Skin of body (tissue), 2 donors: ENCODE data around the gene RPTOR. TPM values are rescaled to one million over a fixed set of nuclear protein-coding genes. Genes with fewer than 3 reads are reported as not detected.

Experiments
- DNase-seq: peaks from one replicate; lab custom pipeline; 2025; lab: John Stamatoyannopoulos, UW
- total RNA-seq: library from RNA; depleted of rRNA; stranded (reverse); fragments of >200 nt; gene quantifications from one replicate; pipeline ENCODE4 v1.2.3, GENCODE V29; 2014

RPTOR gene
- total RNA-seq, 1 donor from 2014 or later = 22.0 TPM

DNA sequence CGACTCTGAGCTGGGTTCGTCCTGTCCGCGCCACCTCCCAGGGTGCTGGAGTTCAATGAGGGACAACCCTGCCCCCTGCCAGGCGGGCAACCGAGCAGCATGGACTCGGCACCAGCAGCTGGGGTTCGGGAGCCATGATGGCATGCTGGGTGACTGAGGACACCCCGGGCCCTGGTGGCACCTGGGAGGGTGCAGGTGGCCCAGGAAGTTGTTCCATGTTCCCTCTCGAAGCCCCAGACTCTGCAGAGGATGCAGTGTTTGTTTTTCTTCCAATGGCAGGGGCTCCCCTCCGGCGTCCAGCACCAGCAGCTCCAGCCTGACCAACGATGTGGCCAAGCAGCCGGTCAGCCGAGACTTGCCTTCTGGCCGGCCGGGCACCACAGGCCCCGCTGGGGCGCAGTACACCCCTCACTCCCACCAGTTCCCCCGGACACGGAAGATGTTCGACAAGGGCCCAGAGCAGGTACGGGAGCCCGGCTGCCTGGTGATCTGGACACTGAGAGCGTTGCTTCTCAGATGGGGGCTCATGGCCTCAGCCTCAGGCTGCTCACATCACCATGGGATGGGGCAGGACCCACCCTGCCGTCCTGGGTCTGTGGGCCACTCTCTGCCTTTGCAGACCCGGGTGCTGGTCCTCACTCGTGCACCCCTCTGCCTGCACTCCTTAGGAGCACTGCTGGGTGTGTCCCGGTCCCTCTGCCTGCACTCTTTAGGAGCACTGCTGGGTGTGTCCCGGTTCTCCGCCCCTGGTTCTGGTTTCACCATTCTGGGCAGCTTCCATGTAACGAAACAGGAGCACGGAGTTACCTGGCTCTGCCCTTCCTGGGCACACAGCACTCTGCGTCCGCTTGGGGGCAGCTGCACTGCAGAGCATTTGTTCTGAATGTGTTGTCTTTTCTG lies 378.8 kb downstream of the RPTOR start:
- no peak for DNase-seq

DNA sequence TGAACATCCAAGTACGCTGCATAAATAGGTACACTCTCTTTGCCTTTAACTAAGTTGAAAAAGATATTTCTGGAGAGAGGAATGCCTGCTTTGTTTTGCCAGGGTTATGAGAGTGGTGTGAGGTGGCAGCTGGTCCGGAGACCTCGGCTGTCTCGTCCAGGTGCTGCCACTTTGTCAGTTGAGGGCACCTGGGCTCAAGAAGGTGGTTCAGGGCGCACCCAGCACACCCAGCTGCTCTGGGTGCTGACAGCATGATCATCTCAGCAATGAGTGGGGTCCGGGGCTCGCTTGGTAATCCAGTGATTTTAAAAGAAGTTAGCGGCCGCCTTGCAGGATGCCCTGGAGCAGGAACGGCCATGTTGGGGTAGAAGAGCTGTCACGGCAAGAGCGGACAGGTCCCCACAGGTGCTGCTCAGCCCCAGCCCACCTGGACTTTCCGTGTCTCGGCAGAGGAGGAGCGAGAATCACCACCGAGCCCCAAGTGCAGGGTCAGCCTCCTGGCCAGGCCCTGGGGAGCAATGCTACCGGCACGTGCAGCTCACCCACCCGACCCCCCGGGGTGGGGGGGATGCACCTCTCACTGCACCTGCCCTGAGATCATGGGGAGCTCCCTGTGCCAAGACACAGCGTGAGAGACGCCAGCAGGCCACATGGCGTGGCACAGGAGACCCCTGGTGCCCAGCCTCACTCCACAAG lies 379.6 kb downstream of the RPTOR start:
- no peak for DNase-seq

DNA sequence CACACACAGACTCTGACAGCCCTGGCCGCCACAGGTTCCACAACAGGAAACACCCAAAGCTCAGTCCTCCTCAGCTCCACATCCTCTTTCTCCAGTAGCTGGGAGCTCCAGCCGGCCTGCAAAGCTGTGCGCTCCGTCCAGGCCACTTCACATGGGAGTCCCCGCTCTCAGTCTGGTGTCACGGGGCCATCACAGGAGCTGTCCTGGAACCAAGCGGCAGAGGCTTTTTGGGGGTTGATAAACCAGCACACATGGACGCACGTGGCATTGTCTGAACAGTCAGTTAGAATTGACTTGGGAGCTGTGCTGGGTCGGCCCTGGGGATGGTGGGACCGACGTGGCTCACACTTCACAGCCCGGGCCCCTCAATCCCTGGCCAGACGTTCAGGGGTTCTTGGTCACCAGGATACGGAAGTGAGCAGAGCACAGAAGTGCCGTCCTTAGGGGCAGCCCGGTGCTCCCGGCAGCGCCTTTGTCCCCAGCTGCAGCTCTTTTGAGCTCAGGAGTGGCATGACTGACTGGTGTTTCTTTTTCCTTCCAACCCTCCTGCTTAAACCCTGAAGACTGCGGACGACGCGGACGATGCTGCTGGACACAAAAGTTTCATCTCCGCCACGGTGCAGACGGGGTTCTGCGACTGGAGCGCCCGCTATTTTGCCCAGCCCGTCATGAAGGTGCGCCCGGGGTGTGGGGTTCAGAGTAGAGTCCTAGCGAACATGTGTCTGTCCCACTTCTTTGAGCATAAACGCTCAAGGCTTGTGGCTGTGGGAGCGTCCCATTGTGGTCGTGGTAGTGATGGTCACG lies 380.4 kb downstream of the RPTOR start:
- DNase-seq = no peak

- DNase-seq = peak; percentile 30
These were observed 381.2 kb downstream of the RPTOR start for GRCh38 chr17:80925688-80926335.

DNA sequence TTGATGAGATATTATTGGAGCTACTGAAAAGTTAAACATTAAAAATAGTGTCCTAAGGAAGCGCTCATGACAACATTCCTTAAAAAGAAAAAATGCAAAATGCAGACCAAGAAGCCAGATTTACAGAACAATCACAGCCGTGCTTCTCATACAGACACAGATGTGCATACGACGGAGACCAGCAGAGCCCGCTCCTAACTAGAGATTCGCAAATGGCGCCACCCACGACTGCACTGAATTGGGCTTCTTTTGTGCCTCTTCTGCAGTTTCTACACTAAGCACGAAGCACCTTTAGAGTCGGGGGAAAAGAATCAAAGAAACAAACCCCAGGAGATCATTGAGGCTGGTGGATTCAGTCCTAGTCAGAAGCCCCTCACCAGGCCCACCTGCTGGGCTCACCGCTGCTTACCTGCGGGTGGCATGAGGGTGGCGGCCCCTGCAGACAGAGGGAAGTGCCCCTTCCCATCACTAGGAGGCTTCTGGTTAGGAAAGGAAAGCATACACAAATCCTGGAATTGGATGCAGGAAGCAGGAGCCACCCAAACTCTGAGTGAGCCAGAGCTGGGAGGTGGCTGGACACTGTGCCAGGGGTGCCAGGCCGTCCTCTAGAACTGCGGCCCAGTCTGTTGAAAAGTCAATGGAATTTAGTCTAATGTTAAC lies 382.1 kb downstream of the RPTOR start:
- DNase-seq = no peak

DNA sequence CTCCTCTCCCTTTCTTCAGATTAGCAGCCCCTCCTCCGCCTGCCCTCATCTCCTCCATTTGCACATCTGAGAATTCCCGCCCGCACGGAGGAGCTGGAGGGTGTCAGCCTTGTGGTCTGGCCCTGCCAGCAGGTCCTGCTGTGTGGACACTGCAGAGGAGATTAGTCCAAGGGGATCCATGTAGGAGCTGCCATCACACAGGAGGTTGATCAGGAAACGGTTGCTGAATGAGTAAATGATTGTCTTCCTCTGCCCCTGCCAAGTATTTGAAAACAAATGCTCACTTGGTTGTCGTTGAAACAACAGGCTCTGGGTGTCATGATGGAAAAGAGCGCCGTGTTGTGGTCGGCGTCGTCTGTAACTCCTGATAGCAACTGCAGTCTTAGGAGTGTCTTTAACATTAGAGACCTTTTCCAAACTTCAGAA lies 383.2 kb downstream of the RPTOR start:
- peak; percentile 3 for DNase-seq

DNA sequence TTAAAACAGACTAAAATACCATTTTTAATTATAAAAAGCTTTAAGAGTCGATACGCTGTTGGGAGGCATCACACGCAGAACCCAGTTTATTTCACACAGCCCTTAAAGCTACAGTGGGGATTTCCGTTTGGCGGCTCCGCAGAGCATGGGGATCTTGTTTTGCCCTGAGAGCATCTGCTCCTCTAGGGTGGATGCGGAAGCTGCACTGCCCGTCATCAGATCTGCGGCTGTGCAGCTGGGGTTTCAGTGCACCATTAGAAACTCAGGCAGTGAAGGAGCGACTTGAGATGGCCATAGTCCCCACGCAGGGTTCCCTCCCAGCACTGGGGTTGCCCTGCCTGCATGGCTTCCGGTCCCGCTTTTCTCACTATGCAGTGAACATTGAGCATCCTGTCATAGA lies 384.8 kb downstream of the RPTOR start:
- DNase-seq = no peak

DNA sequence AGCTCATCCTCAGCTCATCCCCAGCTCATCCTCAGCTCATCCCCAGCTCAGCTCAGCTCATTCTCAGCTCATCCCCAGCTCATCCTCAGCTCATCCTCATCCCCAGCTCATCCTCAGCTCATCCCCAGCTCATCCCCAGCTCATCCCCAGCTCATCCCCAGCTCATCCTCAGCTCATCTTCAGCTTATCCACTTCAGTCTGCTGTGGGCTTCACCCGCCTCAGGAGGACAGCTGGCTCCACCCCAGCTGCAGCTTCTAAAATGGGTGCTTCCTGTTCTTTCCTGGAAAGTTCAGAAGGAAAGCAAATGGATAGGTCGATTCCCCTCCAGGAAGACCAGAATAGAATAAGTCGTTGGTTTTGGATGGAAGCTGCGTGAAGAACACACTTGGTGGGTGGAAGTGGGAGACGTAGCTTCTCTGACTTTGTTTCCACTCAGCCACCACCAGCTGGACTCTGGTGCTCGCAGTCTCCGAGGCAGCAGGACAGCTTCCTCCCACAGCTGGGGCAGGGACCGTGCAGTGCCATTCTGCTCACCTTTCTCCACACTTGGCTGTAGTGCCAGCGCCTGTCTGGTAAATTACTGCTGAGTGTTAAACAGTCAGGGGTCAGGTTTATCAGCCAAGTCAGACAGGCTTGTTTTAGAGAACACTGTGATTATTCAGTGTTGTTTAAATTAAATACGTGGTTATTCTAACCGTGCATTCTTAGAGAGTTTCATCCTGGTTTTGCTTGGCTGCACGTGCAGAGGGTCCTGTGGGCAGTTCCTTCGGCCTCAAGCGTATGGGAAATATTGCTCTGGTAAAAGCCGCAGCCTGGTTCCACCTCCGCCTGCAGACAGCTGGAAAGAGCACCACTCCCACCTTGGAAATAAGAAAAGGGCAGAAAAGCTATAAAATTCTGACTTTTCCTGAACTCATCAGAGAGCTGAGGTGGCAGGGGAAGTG lies 386.0 kb downstream of the RPTOR start:
- DNase-seq = no peak

DNA sequence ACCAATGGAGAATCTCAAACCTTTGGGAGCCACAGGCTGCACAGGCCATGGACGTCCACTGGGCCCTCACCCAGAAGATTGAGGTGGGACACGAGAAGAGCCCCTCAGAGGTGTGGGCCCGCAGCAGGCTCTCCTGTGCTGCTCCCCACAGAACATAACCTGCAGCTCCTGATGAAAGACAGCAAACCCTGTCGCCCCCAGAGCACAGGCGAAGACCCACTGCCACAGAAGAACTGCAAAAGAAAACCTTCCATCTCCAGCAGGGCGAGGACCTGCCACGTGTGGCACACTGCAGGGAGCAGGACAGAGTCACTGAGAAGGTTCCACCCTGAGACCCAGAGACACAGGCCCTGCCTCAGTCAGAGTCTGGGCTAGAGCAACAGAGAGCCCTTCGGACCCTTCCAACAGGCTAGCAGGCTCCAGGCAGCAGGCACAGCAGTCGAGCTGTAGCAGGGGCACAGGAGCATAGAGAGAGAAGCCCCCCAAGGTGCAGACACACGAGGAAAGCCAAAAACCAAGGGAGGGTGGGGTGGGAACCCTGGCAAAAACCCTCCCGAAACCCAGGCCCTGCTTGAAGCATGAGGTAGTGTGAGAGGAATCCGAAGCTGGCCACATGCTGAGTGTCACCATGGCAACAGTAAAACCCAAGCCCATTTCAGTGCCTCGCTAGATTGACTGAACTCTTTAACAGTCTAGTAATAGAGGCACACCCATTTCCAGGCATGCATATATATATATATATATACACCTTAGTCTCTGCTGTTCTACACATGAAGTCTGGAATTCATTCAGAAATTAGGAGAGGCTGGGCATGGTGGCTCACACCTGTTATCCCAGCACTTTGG lies 387.0 kb downstream of the RPTOR start:
- DNase-seq = peak; percentile 71

DNA sequence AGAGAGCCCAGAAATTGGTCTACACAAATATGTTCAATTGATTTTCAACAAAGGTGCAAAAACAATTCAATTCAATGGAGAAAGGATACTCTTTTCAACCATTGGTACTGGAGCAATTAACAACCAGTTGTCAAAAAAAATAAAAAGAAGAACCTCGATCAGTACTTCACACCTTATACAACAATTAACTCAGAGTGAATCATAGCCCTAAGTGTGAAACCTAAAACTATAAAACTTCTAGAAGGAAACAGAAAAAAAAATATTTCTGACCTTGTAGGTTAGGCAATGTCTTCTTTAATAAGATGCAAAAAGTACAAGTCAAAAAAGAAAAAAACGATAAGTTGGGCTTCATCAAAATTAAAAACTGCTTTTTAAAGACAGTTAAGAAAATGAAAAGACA lies 390.9 kb downstream of the RPTOR start:
- no peak for DNase-seq

DNA sequence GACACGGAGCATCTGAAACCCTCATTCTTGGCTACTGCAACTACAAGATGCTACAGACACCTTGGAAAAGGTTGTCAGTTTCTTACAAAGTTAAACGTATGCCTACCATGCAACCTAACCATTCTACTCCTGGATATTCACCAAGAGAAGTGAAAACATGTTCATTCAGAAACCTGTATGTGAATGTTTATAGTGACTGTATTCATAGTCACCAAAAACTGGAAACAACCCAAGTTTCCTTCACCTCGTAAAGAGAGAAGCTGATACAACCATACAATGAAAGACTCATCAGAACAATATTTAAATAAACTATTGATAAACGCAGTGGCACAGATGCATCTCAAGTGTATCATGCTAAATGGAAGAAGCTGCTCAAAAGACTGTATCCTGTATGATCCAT lies 391.6 kb downstream of the RPTOR start:
- DNase-seq = no peak

DNA sequence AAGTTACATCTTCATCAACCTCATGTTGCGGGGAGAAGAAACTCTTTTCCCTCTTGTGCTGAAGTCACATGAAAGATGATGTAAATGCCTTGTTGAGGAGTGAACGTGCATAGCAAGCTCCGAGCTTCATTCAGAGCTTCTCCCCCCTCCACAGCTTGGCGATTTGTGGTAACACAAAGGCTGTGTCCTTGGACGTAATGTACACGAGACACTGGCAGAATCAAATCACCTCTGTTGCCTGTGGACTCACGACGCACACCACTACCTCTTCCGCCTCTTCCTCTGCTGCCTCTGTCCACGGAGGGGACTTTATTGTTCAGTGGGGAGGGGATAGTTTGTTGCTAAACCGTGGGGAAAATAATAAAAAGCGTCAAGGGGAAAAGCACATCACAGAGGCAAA lies 392.1 kb downstream of the RPTOR start:
- no peak for DNase-seq

DNA sequence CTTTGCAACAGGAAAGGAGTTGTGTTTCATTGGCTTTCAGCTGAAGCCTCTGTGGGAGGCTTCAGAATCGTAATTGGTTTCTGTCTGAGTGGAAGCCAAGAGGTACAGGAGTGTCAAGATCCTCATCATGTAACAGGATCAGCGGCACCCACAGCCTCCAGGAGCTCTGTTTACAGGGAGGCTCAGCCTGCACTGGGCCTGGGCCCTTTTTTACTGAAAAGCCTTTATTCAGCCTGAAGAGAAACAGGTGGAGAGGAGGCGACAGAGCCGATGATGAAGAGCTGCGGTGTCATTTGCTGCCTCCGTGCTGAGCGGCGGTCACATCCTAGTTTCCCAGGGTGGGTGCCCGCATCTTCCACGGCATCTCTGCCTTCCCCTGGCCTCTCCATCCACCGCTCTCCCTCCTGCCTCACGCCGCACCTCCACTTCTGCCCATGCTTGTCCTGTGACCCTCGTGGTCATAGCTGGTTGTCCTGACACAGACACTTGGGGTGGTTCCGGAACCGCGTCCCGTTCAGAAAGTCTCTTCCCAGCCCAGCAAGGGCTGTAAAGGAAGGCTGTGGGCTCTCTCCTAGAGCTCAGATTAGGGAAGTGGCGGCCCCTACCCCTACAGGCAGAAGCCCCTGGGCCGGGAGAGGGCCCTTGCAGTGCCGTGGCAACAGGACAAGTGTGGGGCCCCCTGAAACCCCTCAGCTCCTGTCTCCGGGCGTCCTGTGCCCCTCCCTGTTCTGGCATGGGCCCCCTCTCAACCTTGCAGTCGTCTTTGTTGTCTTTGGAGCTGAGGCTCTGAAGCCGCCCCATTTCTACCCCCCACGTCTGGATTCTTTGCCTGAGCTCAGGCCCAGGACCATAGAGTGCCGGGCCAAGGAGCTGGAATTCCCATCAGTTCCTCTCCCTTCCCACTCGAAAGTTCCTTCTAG lies 393.1 kb downstream of the RPTOR start:
- DNase-seq = no peak

GRCh38 chr17:80938556-80938955 lies 393.9 kb downstream of the RPTOR start:
- DNase-seq = no peak

DNA sequence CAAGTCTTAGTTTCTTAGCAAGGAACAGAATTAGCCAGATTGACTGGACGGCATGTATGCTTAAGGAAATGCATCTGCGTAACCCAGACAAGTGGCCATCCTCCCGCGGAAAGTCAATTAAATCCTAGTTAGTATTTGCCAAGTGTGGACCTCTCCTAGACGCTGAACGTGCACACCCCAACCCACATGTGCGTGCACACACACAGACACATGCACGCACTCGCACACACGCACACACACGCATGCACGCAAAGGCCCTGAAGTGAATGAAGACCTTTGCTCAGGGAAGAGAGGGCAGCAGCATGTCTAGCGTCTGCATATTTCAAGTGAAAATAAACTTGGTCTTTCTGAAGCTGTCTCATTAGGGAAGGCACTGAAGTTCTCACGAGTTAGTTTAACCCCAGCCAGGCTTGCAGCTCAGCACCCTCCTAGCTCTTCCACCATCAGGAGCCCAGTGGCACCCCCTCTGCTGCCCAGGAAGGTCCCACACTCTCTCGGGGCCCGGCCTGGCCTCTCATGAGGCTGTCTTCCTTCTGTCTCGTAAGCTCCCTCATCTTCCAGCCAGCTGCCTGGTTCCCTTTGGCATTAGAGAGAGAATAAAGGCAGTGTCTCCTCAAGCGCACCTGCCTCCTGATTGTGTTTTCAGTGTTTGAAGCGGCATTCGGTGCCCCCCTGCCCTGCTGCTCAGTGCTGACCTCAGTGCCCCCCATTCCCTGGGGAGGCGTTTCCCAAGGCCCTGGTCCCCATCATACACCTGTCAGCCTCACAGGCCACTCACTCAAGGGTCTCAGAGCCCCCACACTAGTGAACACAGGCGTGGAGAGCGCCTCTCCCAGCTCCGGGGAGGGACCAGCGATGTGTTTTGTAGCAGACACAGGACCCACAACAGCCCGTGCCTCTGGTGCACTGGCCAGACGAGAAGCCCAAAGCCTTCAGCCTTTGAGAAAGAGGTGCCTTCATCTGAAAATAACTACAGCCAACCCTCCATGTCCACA lies 394.8 kb downstream of the RPTOR start:
- DNase-seq = no peak
